ES-I3 (cell line): ENCODE measurements around the gene STIL.
"Not testable (repeated sequence)": the region's sequence is repeated elsewhere in the genome, so short reads cannot be mapped to it uniquely, and the experiment has no call there.

ENCODE experiments used
- H3K36me3 ChIP-seq: 2 replicates; pipeline ENCODE4 v1.6.1; 2013; ENCODE audit warnings: mild to moderate bottlenecking, low read length, control low read depth, moderate library complexity; ENCODE audit not compliant: insufficient read depth
- H3K4me1 ChIP-seq: 2 replicates; pipeline ENCODE4 v1.6.1; 2013; ENCODE audit warnings: mild to moderate bottlenecking, control low read depth, low read length; ENCODE audit not compliant: insufficient read depth
- H3K9ac ChIP-seq: 2 replicates; pipeline ENCODE4 v1.6.1; 2013; ENCODE audit warnings: low read depth, mild to moderate bottlenecking, low read length, moderate library complexity
- H3K9me3 ChIP-seq: 2 replicates; pipeline ENCODE4 v1.6.1; 2013; ENCODE audit warnings: mild to moderate bottlenecking, low read length, moderate library complexity; ENCODE audit not compliant: control insufficient read depth, insufficient read depth

The STIL gene

DNA sequence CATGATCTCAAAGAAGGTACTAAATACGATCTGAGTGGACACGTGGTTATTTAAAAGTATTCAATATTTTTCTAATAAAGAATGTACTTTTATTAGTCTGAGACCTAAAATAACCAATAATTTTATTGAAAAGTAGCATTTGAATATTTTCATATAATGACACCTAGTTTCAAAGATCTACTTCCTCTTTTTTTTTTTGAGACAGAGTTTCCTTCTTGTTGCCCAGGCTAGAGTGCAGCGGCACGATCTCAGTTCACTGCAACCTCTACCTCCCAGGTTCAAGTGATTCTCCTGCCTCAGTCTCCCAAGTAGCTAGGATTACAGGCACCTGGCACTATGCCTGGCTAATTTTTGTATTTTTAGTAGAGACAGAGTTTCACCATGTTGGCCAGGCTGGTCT is 25.8 kb downstream of the STIL start:
- H3K9ac ChIP-seq, H3K9me3 ChIP-seq, H3K4me1 ChIP-seq: not testable (repeated sequence)
- peaks cover 12% of the 10 kb centered on the region for H3K36me3 ChIP-seq

DNA sequence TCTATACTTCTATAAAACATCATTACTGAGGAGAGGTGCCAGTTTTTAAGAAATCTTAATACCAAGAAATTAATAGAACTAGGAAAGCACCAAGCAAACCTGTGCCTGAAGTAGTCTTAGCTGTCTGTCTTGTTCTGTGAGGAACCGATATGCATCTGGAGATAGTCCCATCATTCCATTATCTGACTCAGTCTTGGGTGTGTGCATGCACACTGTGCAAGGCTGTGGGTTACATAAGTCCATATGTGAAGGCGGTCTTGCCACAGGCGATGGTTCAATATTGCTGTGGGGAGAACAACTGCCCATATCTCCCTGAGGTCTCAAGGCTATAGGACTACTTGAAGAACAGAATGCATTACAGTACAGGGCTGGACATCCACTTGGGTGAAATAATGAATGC is 33.8 kb downstream of the STIL start:
- Histone ChIP-seq H3K4me1 (no peaks in the 10 kb centered on the region), H3K9me3 (no peaks in the 10 kb centered on the region), H3K36me3 (peaks cover 16% of the 10 kb centered on the region), H3K9ac (no peak overlapping the region)

DNA sequence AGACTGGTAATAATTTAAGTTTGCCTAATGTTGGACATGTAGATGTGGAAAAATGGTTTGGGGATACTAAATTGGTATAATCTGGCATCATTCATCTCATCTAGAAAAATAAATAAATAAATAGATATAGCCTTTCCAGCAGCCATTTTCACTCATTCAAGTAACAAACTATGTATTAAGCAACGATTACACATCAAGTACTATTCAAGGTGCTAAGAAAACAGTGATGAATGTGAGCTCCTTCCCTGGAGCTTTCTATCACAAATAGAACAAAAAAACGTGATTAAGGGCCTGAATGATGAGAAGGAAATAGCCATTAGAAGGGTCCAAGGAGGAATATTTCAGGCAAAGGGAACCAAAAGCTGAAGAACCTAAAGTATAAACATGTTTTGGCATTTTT is 37.1 kb downstream of the STIL start:
- no peak overlapping the region for H3K9ac ChIP-seq
- H3K9me3 ChIP-seq, result no peaks in the 10 kb centered on the region
- peaks cover 13% of the 10 kb centered on the region for H3K36me3 ChIP-seq
- no peaks in the 10 kb centered on the region for H3K4me1 ChIP-seq

DNA sequence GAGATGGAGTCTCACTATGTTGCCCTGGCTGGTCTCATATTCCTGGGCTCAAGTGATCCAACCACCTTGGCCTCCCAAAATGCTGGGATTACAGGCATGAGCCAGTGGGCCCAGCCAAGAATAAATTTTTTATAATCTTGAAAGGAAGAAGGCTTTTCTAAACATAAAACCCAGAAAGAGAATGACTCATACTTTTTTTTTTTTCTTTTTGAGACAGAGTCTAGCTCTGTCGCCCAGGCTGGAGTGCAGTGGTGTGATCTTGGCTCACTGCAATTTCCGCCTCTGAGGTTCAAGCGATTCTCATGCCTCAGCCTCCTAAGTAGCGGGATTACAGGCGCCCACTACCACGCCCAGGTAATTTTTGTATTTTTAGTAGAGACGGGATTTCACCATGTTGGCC is 38.1 kb downstream of the STIL start:
- not testable (repeated sequence) for H3K9me3 ChIP-seq, H3K9ac ChIP-seq, H3K4me1 ChIP-seq
- H3K36me3 ChIP-seq, result peaks cover 18% of the 10 kb centered on the region

DNA sequence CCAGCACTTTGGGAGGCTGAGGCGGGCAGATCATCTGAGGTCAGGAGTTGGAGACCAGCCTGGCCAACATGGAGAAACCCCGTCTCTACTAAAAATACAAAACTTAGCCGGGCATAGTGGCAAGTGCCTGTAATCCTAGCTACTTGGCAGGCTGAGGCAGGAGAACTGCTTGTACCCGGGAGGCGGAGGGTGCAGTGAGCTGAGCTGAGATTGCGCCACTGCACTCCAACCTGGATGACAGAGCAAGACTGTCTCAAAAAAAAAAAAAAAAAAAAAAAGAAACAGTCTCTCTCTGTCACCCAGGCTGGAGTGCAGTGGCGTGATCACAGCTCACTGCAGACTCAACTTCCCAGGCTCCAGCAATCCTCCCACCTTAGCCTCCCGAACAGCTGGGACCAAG is 48.4 kb downstream of the STIL start:
- not testable (repeated sequence) for H3K9me3 ChIP-seq, H3K9ac ChIP-seq, H3K4me1 ChIP-seq
- peaks cover 12% of the 10 kb centered on the region for H3K36me3 ChIP-seq

DNA sequence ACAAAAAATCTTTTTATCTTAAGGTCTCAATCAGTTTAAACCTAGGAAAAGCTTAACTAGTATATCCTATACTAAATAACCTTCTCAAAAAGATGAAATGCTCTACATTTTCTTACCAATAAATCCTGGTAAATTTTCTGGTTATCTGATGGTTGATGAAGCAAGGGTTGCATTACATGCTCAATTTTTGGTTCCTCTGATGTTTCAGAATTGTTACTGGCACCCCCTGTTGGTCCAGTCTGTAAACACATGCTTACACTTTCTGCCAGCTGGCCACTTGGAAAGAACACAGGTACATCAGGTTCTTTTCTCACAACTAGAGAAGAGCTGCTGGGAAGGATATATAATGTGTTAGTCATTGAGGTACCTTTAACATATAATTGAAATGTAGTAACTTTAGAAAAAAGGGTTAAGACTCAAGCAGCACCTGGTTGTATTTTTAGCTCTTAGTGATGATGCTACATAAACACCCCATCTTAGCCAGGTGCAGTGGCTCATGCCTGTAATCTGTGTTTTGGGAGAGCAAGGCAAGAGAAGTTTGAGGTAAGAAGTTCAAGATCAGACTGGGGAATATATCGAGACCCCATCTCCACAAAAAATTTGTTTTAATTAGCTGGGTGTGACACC is 51.0 kb downstream of the STIL start:
- Histone ChIP-seq H3K9me3 (no peaks in the 10 kb centered on the region), H3K4me1 (no peaks in the 10 kb centered on the region), H3K36me3 (peaks cover 9% of the 10 kb centered on the region), H3K9ac (no peak overlapping the region)

DNA sequence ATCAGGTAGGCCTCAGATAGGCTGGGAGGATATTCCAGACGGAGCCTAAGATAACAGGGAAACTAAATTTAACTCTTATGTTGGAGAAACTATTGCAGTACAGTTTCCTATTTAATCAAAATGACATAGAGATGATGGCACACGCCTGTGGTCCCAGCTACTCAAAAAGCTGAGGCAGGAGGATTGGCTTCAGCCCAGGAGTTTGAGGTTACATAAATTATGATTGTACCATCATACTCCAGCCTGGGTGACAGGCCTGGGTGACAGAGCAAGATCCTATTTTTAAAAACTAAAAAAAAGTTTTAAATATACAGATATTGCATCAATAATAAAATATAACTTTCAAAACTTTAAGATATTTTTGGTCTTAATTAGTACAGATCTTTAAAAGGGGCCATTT is 56.7 kb downstream of the STIL start:
- Histone ChIP-seq H3K9me3 (no peaks in the 10 kb centered on the region), H3K36me3 (peaks cover 8% of the 10 kb centered on the region), H3K9ac (no peak overlapping the region), H3K4me1 (no peaks in the 10 kb centered on the region)

DNA sequence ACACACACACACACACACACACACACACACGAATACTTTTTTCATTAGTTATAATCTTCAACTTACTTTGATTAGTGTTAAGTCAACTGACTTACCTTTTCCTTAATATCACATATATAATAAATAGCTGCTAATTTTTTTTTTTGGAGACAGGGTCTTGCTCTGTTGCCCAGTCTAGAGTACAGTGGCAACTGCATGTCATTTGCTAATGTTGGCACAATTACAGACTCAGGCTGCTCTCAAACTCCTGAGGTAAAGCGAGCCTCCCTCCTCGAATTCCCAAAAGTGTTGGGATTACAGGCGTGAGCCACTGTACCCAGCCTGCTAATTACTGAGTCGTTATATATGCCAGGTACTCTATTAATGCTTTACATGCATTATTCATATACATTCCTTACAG is 61.2 kb downstream of the STIL start:
- Histone ChIP-seq H3K9me3 (no peaks in the 10 kb centered on the region), H3K9ac (no peak overlapping the region), H3K4me1 (no peaks in the 10 kb centered on the region), H3K36me3 (peaks cover 3% of the 10 kb centered on the region)

DNA sequence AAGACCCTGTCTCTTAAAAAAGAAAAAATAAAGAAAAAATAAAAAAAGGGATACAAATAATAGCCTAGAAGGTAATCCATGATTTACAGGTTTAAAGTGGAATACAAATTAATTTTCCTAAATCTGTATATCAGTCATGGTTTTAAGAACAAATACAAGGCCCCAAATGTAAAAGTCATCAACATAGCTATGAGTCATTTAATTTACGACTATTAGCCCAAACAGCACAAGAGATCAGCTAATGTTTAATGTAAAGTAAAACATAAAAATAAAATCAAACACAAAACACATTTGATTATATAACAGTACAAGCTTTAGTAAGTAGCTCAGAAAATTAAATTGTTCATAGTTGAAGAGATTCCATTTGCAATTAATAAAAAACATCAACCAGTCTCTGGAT is 61.6 kb downstream of the STIL start:
- no peak overlapping the region for H3K9ac ChIP-seq
- peaks cover 3% of the 10 kb centered on the region for H3K36me3 ChIP-seq
- no peaks in the 10 kb centered on the region for H3K9me3 ChIP-seq
- H3K4me1 ChIP-seq, result no peaks in the 10 kb centered on the region

DNA sequence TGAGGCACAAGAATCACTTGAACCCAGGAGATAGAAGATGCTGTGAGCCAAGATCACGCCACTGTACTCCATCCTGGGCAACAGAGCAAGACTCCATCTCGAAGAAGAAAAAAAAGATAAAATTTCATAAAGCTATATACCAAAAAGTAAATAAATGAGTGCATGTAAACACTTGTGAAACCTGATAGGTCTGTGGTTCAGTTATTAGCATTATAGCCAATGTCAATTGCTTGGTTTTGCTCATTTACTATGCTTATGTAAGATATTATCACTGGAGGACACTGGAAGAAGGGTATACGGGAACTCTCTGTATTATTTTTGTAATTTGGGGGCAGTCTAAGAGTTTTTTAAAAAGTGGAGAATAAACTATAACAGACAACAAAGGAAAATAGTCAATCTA is 64.2 kb downstream of the STIL start:
- Histone ChIP-seq H3K36me3 (peaks cover 3% of the 10 kb centered on the region; the same call in 1 of the 2 replicates), H3K9me3 (no peaks in the 10 kb centered on the region), H3K9ac (no peak overlapping the region), H3K4me1 (no peaks in the 10 kb centered on the region)

DNA sequence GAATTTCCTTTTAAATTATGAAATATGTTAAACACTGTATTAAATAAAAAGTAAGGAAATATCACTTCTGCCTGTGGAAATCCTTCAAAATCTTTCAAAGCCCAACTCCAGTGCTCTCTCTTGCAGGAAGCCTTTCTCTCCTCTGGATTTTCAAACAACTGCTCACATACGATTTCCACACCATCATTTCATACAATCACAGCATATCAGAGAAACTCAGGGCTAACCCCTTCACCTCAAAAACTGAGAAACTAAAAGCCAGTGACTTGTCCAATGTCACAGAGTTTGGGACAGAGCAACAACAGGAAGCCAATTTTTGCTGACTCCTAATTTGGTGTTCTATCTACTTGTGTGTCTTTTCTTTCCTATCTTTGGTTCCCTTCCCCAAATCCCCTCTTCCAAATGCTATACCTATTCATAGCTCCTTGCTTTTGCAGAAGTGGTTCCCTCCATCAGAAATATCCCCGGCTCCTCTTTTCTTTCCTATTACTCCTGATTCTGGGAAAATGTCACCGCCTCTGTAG is 69.5 kb downstream of the STIL start:
- no peaks in the 10 kb centered on the region for H3K9me3 ChIP-seq
- no peak overlapping the region for H3K9ac ChIP-seq
- no peaks in the 10 kb centered on the region for H3K36me3 ChIP-seq
- peaks cover 4% of the 10 kb centered on the region; the same call in 1 of the 2 replicates for H3K4me1 ChIP-seq

DNA sequence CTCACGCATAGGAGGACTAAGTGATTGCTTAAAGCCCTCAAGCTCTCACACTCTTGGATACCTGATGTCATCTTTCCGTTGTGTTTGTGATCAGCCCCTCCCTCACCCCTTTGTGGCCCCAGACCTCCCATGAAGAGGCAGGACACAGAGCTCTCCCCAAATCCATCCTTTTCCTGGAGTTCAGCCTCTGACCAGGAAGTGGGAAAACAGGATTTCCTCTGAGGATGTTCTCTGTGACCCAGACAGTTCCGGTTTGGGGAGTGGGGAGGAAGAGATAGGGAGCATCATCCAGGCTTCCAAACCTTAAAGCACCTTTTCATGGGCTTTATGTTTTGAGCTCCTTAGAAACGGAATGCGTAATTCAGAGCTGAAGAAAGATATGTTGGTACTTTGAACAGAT is 70.0 kb downstream of the STIL start:
- no peak overlapping the region for H3K9ac ChIP-seq
- H3K36me3 ChIP-seq, result no peaks in the 10 kb centered on the region
- peaks cover 4% of the 10 kb centered on the region; the same call in 1 of the 2 replicates for H3K4me1 ChIP-seq
- H3K9me3 ChIP-seq, result no peaks in the 10 kb centered on the region

DNA sequence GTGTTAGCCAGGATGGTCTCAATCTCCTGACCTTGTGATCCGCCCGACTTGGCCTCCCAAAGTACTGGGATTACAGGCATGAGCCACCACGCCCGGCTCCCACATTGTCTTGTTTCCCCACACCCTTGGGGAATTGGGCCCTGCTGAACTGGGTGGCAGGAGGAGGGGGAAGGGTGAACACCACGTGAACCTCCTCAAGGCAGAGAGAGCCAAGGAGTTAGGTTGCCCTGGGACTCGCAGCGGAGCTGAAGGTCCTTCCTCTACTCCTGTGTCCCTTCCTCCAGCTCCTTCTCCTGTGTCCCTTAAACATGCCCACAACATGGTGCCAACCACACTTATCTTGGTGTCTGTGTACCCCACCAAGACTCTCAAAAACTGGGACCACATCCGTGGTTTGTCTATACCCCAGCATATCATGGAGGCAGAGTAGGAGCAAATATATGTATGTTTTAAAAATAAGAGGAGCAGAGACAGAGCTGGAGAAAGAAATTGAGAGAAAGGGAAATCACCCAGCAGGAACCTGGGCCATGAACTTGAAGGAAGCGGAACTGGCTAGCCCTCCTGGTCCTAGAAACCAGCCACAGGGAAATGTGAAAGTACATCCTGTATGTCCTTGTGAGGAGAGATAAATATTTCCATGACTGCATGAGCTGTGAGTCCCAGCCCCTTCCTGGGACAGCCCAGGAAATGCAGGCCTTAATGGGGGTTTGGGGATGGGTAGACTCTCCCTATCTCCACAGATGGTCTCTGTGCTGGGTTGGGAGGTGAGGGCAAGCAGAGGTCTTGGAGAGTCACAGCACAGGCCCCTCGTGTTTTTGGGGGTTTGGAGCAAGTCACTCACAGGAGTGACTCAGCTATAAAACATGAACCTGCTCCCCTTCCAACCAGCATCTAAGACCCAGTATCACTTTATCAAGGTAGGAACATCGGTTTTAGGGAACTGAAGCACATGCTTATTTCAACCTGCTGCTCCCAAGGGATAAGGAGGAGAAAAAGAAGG is 72.5 kb downstream of the STIL start:
- Histone ChIP-seq H3K36me3 (no peaks in the 10 kb centered on the region), H3K4me1 (peaks cover 4% of the 10 kb centered on the region; the same call in 1 of the 2 replicates), H3K9me3 (no peaks in the 10 kb centered on the region), H3K9ac (no peak overlapping the region)

DNA sequence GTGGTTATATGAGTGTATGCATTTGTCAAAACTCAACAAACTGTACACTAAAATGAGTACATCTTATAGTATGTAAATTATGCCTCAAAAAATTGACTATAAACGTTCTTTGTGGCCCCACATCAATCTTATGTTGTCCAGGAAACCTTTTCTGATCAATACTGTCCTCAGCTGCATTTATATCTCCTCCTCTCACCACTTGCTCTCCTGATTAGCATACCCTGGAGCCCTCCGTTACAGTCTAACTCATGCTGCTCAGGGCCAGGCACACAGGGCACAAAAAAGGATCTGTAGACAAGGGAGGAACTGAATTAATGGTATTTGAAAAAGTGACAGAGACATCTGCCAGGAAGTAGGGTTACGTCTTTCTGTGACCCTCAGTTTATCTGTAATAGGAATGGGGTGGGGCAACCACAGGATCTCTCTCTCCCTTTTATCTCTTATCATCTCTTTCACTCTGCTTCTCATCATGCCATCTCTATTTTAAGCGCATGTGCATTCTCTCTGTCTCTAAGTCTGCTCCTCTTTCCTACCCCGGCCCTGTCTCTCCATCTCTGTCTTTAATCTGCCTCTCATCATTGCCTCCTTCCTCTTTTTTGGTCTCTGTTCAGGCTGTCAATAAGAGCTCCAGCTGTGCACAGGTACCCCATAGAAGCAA is 74.9 kb downstream of the STIL start:
- Histone ChIP-seq H3K9ac (no peak overlapping the region), H3K4me1 (peaks cover 4% of the 10 kb centered on the region; the same call in 1 of the 2 replicates), H3K36me3 (no peaks in the 10 kb centered on the region), H3K9me3 (no peaks in the 10 kb centered on the region)
